ENCODE measurements around the gene RALGAPA2.

- no peak for TF ChIP-seq SUZ12 (IDR thresholded peaks at IDR 0.05; ENCODE audit: extremely low read depth, insufficient read depth, insufficient read length)
- TF ChIP-seq YY1 (IDR thresholded peaks at IDR 0.05; ENCODE audit: insufficient read depth, insufficient read length), result no peak
- no peak for TF ChIP-seq ZNF274 (IDR thresholded peaks at IDR 0.05; ENCODE audit: low read depth, low read length)
Observed at GRCh38 chr20:20505554-20505953, 206.9 kb downstream of the RALGAPA2 start.

Measured in NT2/D1 (cell line).